Liver (tissue), 3 donors: ENCODE measurements around the gene UCN2.

Experiments
- ATF3 ChIP-seq: IDR thresholded peaks from 2 replicates; pipeline ENCODE4 v1.6.1; 2016; ENCODE audit warnings: antibody characterized with exemption
- CTCF ChIP-seq: fragments of 150-350 bp; IDR thresholded peaks from 2 replicates; pipeline ENCODE4 v1.5.1; 2017; ENCODE audit warnings: improper control_type of control experiment, low read depth, low read length; ENCODE audit not compliant: missing input control
- GABPA ChIP-seq, 2 donors: IDR thresholded peaks in 1 of 2; conservative IDR thresholded peaks in 1 of 2; 2 replicates each; pipeline ENCODE4 v1.6.1; 2016; ENCODE audit warnings: antibody characterized with exemption in 2 of 2, mild to moderate bottlenecking in 1 of 2, moderate library complexity in 1 of 2
- RAD21 ChIP-seq, 2 donors: IDR thresholded peaks; 2 replicates each; pipeline ENCODE4 v1.6.1; 2016; ENCODE audit warnings: antibody characterized with exemption in 2 of 2, mild to moderate bottlenecking in 2 of 2
- SP1 ChIP-seq: IDR thresholded peaks from 2 replicates; pipeline ENCODE4 v1.6.1; 2018; ENCODE audit warnings: antibody characterized with exemption, mild to moderate bottlenecking
- TAF1 ChIP-seq: conservative IDR thresholded peaks from 2 replicates; pipeline ENCODE4 v1.6.1; 2016; ENCODE audit warnings: antibody characterized with exemption, mild to moderate bottlenecking
- YY1 ChIP-seq: IDR thresholded peaks from 2 replicates; pipeline ENCODE4 v1.6.1; 2016; ENCODE audit warnings: antibody characterized with exemption, mild to moderate bottlenecking
- TF ChIP-seq, protein P1 (sequence below): IDR thresholded peaks from 2 replicates; pipeline ENCODE4 v1.6.1; 2016; ENCODE audit warnings: antibody characterized with exemption, mild to moderate bottlenecking
- donor health status: healthy.
- donor health status: healthy.

GRCh38 chr3:48597408-48597800 lies 33.8 kb upstream of the UCN2 start:
- TF ChIP-seq YY1 (no peak), CTCF (no peak), GABPA (IDR thresholded peaks at IDR 0.05 in 1 of 2, conservative IDR thresholded peaks at IDR 0.05 in 1 of 2) (no peak), ATF3 (no peak), SP1 (no peak), RAD21 (IDR thresholded peaks at IDR 0.05) (no peak), TAF1 (no peak)
- TF ChIP-seq, protein P1, sequence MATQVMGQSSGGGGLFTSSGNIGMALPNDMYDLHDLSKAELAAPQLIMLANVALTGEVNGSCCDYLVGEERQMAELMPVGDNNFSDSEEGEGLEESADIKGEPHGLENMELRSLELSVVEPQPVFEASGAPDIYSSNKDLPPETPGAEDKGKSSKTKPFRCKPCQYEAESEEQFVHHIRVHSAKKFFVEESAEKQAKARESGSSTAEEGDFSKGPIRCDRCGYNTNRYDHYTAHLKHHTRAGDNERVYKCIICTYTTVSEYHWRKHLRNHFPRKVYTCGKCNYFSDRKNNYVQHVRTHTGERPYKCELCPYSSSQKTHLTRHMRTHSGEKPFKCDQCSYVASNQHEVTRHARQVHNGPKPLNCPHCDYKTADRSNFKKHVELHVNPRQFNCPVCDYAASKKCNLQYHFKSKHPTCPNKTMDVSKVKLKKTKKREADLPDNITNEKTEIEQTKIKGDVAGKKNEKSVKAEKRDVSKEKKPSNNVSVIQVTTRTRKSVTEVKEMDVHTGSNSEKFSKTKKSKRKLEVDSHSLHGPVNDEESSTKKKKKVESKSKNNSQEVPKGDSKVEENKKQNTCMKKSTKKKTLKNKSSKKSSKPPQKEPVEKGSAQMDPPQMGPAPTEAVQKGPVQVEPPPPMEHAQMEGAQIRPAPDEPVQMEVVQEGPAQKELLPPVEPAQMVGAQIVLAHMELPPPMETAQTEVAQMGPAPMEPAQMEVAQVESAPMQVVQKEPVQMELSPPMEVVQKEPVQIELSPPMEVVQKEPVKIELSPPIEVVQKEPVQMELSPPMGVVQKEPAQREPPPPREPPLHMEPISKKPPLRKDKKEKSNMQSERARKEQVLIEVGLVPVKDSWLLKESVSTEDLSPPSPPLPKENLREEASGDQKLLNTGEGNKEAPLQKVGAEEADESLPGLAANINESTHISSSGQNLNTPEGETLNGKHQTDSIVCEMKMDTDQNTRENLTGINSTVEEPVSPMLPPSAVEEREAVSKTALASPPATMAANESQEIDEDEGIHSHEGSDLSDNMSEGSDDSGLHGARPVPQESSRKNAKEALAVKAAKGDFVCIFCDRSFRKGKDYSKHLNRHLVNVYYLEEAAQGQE: no peak
